ENCODE results near the gene LDB1.
A peak's percentile ranks its signal among the peaks of the same experiment; 100 is the strongest.

Gene LDB1

GRCh38 chr10:102112210-102112817 lies 7.9 kb downstream of the LDB1 start:
- DNase-seq, result no peak

GRCh38 chr10:102111276-102111675 lies 8.9 kb downstream of the LDB1 start:
- no peak for DNase-seq

- DNase-seq, result no peak
Measured at GRCh38 chr10:102109166-102110116, 10.7 kb downstream of the LDB1 start.

DNA sequence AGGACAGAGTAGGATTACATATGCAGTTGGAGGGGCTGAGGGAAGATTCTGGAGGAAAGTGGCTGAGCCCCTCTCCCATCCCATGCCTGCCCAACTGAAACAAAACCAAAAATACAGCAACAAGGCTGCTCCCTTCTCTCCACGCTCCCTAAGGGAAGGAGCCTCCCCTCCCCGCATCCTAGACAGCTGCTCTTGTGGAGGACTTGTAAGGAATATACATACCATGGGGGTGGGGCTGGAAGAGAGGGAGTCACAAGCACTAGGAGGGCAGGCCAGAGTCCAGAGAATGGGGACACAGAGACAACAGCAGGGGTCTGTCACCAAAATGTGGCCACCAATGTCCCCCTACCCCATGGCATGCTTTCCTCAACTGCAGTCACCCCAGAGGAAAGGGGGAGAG lies 13.2 kb downstream of the LDB1 start:
- no peak for DNase-seq

DNA sequence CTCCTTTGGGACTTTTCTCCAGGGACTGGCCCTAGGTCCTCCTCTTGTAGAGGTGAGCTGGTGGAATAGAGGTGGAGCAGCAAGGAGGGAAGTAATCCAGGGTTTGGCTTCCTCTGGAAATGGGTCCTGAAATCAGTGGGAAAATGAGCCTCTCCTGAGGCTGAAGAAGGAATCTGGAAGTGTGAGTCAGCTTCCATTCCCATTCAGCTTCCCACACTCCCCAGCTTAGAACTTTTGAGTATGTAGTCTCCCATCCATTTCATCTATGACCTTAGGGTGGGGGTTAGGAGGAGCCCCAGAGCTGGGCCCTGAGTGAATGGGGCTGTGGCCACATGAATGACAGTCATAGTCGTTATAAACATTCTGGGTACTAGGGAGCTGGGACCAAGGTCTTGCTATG lies 17.7 kb downstream of the LDB1 start:
- no peak for DNase-seq

DNA sequence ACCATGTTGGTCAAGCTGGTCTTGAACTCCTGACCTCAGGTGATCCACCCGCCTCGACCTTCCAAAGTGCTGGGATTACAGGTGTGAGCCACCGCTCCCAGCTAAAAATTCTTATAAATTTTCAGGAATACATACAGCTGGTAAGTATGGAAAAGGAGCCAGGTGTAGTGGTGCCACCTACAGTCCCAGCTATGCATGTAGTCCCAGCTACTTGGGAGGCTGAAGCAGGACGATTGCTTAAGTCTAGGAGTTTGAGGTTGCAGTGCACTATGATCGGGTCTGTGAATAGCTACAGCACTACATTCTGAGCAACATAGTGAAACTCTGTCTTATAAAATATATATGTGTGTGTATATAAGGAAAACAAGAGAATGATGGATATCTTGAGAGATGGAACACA lies 19.0 kb downstream of the LDB1 start:
- no peak for DNase-seq

DNA sequence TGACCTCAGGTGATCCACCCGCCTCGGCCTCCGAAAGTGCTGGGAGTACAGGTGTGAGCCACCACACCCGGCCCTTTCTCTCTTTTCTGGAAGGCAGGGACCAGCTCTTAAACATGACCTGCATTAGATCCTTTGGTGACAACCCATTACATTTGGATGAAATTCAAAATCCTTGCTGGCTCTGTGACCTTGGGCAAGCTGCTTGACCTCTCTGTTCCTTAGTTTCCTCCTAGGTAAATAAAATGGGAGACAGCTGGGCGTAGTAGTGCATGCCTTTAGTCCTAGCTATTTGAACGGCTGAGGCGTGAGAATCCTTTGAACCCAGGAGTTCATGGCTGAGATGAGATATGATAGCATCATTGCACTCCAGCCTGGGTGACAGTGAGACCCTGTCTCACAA lies 23.7 kb downstream of the LDB1 start:
- no peak for DNase-seq

DNA sequence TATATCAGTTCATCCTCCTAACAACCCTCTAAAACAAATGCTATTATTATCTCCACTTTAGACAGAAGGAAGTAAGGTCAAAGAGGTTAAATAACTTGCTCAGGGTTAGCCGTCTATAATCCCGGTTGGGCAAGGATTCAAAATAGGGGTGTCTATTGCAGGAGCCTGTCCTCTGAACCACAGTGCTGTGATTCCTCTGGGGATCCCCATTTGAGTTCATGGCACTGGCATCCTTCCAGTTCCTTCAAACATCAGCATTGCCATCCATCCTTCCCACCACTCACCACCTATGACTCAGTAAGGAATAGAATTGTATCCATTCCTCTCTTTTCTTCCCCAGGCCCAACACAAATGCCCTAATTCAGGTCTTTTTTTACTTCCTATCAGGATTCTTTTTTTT lies 29.4 kb downstream of the LDB1 start:
- DNase-seq, result no peak

DNA sequence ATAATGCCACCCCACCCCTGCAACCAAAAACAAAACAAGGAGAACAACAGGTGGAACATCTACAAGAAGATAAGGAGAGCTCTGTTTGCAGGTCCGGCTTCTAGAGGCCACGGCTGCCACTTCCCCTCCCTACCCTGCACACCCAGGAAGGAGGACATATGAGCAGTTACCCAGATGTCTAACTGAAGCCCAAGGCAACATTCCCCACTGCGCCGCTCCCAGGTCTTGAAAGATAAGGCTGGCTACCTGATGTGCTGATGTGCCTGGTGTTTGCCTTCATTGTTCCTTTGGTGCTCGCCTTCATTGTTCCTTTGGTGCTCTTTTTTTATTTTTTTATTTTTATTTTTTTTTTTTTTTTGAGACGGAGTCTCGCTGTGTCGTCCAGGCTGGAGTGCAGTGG lies 34.0 kb downstream of the LDB1 start:
- DNase-seq, result no peak

DNA sequence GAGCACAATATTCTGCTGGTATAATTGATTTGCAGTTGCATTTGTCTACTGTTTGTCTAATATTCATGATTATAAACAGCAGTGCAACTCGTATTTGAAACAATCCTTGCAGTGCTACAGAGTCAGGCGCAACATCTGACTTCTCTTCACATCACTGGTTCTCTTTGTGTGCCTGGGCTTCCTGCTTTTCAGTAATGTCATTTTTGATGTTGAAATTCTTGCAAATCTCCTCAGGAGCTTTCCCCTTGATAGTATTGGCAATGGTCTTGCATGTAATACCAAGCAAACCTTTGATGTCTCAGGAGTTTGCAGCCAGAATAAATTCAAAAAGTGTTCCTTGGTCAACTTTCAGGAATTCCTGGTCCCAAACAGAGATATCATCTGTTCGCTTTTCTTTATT lies 34.8 kb downstream of the LDB1 start:
- DNase-seq, result no peak

DNA sequence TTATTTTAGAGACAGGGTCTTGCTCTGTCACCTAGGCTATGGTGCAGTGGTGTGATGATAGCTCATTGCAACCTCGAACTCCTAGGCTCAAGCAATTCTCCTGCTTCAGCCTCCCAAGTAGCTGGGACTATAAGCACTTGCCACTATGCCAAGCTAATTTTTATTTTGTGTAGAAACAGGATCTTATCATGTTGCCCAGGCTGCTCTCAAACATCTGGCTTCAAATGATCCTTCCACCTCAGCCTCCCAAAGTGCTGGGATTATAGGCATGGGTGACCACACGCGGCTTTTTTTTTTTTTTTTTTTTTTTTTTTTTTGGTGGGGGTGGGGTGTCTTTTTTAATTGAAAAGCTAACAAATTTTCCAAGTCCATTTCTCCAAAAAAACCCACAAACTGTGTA lies 36.6 kb downstream of the LDB1 start:
- DNase-seq, result no peak

GRCh38 chr10:102072673-102073527 lies 47.3 kb downstream of the LDB1 start:
- peak; percentile 82 for DNase-seq

DNA sequence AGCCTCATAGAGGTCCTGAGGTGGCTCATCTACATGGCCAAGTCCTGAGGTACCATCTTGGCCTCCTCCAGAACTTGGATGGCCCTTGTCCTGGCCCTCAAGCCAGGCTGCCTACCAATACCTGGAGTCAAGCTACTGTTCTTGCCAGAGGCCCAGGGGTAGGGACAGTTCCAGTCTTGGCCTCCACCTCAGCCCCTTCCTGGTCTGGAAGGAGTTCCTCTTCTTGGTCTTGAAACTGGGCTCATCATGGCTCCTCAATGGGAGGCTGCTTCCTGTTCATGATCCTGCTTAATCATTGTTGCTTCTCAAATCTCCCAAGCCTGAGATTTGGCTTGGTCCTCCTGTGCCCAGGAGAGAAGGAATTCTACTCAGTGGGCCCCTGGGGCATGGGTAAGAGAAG lies 51.1 kb downstream of the LDB1 start:
- DNase-seq, result no peak

- no peak for DNase-seq
Measured at GRCh38 chr10:102068216-102068615, 52.0 kb downstream of the LDB1 start.

DNA sequence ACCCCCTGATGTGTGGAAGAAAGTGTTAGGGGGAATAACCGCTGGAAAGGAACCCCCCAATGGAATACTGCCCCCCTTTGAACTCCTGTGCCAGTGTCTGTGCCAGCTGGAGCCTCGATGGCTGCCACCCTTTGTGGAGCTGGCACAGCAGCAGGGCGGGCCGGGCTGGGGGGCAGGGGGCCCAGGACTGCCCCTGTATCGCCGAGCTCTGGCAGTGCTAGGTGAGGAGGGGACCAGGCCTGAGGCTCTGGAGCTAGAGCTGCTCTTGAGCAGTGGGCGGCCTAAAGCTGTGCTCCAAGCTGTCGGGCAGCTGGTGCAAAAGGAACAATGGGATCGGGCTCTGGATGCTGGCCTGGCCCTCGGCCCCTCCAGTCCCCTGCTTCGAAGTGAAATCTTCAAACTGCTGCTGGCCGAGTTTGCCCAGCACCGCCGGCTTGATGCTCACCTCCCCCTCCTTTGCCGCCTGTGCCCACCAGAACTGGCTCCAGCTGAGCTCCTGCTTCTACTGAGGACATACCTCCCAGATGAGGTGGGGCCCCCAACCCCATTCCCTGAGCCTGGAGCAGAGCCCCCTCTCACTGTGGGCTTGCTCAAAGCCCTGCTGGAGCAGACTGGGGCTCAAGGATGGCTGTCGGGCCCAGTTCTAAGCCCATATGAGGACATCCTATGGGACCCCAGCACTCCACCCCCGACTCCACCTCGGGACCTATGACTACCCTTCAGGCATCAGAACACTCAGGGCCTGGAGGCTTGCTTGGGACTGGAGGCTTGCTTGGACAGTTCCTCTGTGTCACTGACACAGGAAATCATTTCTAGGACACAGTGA lies 52.9 kb downstream of the LDB1 start:
- DNase-seq, result no peak

GRCh38 chr10:102066399-102067088 lies 53.6 kb downstream of the LDB1 start:
- DNase-seq, result no peak

GRCh38 chr10:102065561-102066398 lies 54.4 kb downstream of the LDB1 start:
- DNase-seq, result peak; percentile 14

DNA sequence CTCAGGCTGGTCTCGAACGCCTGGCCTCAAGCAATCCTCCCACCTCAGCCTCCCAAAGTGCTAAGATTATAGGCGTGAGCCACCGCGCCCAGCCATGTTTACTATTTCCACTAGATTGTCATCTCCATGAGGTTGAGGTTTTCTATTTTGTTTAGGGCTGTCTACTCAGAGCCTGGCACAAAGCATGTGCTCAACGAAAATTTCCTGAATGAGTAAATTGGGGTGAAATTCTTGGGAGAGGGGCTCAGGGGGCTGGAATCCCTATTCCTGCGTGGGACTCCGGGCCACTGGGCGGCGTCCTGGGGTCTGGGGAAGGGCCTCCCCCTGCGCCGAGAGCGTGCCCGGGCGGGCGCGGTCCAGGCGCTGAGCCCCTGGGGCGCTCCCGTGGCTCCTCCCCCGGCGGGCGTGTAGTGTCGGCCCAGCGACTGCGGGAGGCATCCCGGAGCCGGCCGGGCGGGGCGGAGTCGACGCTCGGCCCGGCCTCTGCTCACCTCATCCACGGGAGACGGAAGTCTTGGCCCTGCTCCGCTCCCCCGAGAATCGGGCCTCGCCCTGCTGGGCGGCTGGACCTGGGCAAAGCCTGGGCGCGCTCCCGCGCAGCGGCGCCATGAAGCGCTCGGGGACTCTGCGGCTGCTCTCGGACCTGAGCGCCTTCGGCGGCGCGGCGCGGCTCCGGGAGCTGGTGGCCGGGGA lies 55.2 kb downstream of the LDB1 start, which contains the start of gene HPS6:
Gene HPS6 (plus strand): TSS at position 482 of the 693 bp plus-strand sequence. CDS start 126 bp downstream, at position 608.
- peak; percentile 94 for DNase-seq

DNA sequence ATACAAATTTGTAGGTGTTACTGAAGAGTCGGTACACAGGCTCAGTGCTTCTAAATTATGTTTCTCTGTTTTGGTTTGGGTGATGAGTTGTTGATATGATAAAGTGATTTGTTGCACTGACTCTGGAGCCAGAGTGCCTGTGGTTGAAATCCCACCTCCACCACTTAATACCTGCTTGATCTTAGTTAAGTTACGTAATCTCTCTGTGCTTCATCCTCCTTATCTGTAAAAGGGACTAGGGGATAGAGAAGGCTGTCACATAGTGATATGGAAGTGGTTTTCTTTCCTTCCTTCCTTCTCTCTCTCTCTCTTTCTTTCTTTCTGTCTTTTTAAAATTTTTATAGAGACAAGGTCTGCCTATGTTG lies 55.7 kb downstream of the LDB1 start:
- DNase-seq, result no peak

GRCh38 chr10:102059987-102060386 lies 60.2 kb downstream of the LDB1 start:
- DNase-seq, result no peak

All from activated CD4-positive, alpha-beta T cell treated with anti-CD3 and anti-CD28 coated beads, Interleukin-10, Interleukin-2, amounts not matched to agents 100 ng/mL and 50 ng/mL, durations not matched to agents 16 hours and 8 hours (primary cell).